OCI-LY1 (cell line): ENCODE data around the gene OTOG.

ENCODE experiments used
- CTCF ChIP-seq: fragments of 200-600 bp; sonication (generic), shearing (Covaris generic); IDR thresholded peaks from 2 replicates; pipeline ENCODE4 v1.5.1; 2017; ENCODE audit warnings: mild to moderate bottlenecking, antibody characterized with exemption, low read length, moderate library complexity, mixed read lengths
- EZH2 ChIP-seq: fragments of 200-600 bp; sonication (generic), shearing (Covaris generic); IDR thresholded peaks from 2 replicates; pipeline ENCODE4 v1.8.0; 2017; ENCODE audit warnings: borderline replicate concordance, mixed run types, mild to moderate bottlenecking, antibody characterized with exemption, low read length, moderate library complexity, mixed read lengths

GRCh38 chr11:17692931-17693330, 145.9 kb downstream of the OTOG start:
- TF ChIP-seq EZH2 (no peak), CTCF (no peak)
